Stimulated activated CD4-positive, alpha-beta T cell treated with anti-CD3 and anti-CD28 coated beads, Interleukin-15, amount 100 ng/mL, for 24 hours (primary cell): ENCODE data around the gene ARID5A.
A peak's percentile ranks its signal among the peaks of the same experiment; 100 is the strongest.

ENCODE experiments used
- DNase-seq: peaks from one replicate; pipeline ENCODE4 v3.0.0-alpha.2; 2020

The ARID5A gene

GRCh38 chr2:96507957-96508520 is 28.5 kb upstream of the ARID5A start:
- peak; percentile 90 for DNase-seq

- no peak for DNase-seq
Observed at GRCh38 chr2:96508521-96509113, 27.9 kb upstream of the ARID5A start.

- peak; percentile 84 for DNase-seq
Observed at GRCh38 chr2:96509114-96509846, 27.3 kb upstream of the ARID5A start.

GRCh38 chr2:96509847-96510230 is 26.7 kb upstream of the ARID5A start:
- no peak for DNase-seq

GRCh38 chr2:96510931-96511595 is 25.5 kb upstream of the ARID5A start:
- no peak for DNase-seq

GRCh38 chr2:96511851-96512250 is 24.7 kb upstream of the ARID5A start:
- no peak for DNase-seq

- no peak for DNase-seq
Observed at GRCh38 chr2:96512341-96512740, 24.2 kb upstream of the ARID5A start.

- DNase-seq: no peak
Observed at GRCh38 chr2:96514521-96514920, 22.0 kb upstream of the ARID5A start.

- no peak for DNase-seq
Observed at GRCh38 chr2:96517079-96517478, 19.5 kb upstream of the ARID5A start.

GRCh38 chr2:96520231-96520630 is 16.3 kb upstream of the ARID5A start:
- DNase-seq: no peak

GRCh38 chr2:96520697-96521096 is 15.9 kb upstream of the ARID5A start:
- DNase-seq: no peak

GRCh38 chr2:96521219-96521618 is 15.3 kb upstream of the ARID5A start:
- no peak for DNase-seq

GRCh38 chr2:96522304-96523203 is 14.0 kb upstream of the ARID5A start:
- no peak for DNase-seq

- DNase-seq: no peak
Observed at GRCh38 chr2:96523659-96524481, 12.7 kb upstream of the ARID5A start.

GRCh38 chr2:96524482-96525210 is 11.9 kb upstream of the ARID5A start:
- no peak for DNase-seq

GRCh38 chr2:96525211-96525507 is 11.4 kb upstream of the ARID5A start:
- no peak for DNase-seq

- DNase-seq: no peak
Observed at GRCh38 chr2:96526101-96526591, 10.4 kb upstream of the ARID5A start.

GRCh38 chr2:96526615-96527285 is 9.8 kb upstream of the ARID5A start:
- no peak for DNase-seq

GRCh38 chr2:96527286-96528005 is 9.1 kb upstream of the ARID5A start:
- peak; percentile 83 for DNase-seq
